ENCODE results near the gene AZU1. TPM values are rescaled to one million over a fixed set of nuclear protein-coding genes. Genes with fewer than 3 reads are reported as not detected.

AZU1 gene
- total and polyA plus RNA-seq, 11 donors = 0.11 to 3.3 (median 0.20) TPM; not detected in 8

- H3K27me3 ChIP-seq = peaks cover 0 to 4% (median 0%) of the 10 kb centered on the region in 9 donors
- no peak for ATAC-seq
Observed at GRCh38 chr19:781800-782184, 45.8 kb upstream of the AZU1 start.

GRCh38 chr19:782185-782877 is 45.3 kb upstream of the AZU1 start:
- H3K27ac ChIP-seq = peak overlapping the region; percentile 22 to 89 (median 72)
- no peak for TF ChIP-seq CTCF (IDR thresholded peaks at IDR 0.05)
- no peak for TF ChIP-seq POLR2A (IDR thresholded peaks at IDR 0.05)
- no peaks in the 10 kb centered on the region for H3K9me3 ChIP-seq
- H3K36me3 ChIP-seq = no peaks in the 10 kb centered on the region
- DNase-seq (peak in 1 of 5 donors; percentile 69), ATAC-seq (peak in 3 of 4 donors; percentile 35 to 54 (median 44))
- intact Hi-C loops (cut with DNase I) = no loop called here
- H3K27me3 ChIP-seq = peaks cover 0 to 4% (median 0%) of the 10 kb centered on the region in 9 donors
- 19 to 37% (median 24%) methylated on average over 26 to 29 of the region's 29 CpGs for WGBS, 4 donors
- peaks cover 0 to 38% (median 13%) of the 10 kb centered on the region in 12 donors for H3K4me1 ChIP-seq
- peak overlapping the region; percentile 5 to 51 (median 32) for H3K4me3 ChIP-seq

More at GRCh38 chr19:781800-782184, 45.8 kb upstream of the AZU1 start:
- Histone ChIP-seq H3K9me3 (no peaks in the 10 kb centered on the region), H3K36me3 (no peaks in the 10 kb centered on the region), H3K4me1 (peaks cover 0 to 38% (median 13%) of the 10 kb centered on the region in 12 donors), H3K27ac (peak overlapping the region; percentile 22 to 89 (median 72)), H3K4me3 (peak overlapping the region; percentile 5 to 51 (median 32))
- DNase-seq = no peak
- WGBS, 4 donors = 79 to 94% (median 83%) methylated on average over 12 to 19 of the region's 19 CpGs
- TF ChIP-seq POLR2A (IDR thresholded peaks at IDR 0.05) (no peak), CTCF (IDR thresholded peaks at IDR 0.05) (no peak)
- intact Hi-C loops (cut with DNase I) = no loop called here

- peaks cover 0 to 4% (median 0%) of the 10 kb centered on the region in 9 donors for H3K27me3 ChIP-seq
- TF ChIP-seq CTCF (IDR thresholded peaks at IDR 0.05) = no peak
- no peak for TF ChIP-seq POLR2A (IDR thresholded peaks at IDR 0.05)
- peak overlapping the region in 10 of 12 donors; percentile 7 to 51 (median 36) for H3K4me3 ChIP-seq
- H3K36me3 ChIP-seq = no peaks in the 10 kb centered on the region
- DNase-seq = no peak
- no peaks in the 10 kb centered on the region for H3K9me3 ChIP-seq
- peak overlapping the region; percentile 22 to 89 (median 72) for H3K27ac ChIP-seq
- intact Hi-C loops (cut with DNase I) = no loop called here
- 60 to 73% (median 68%) methylated on average over 30 of the region's 30 CpGs for WGBS, 4 donors
- peak in 2 of 4 donors; percentile 49 to 64 for ATAC-seq
- peaks cover 0 to 43% (median 13%) of the 10 kb centered on the region in 12 donors for H3K4me1 ChIP-seq
Observed at GRCh38 chr19:782878-783668, 44.6 kb upstream of the AZU1 start.

- TF ChIP-seq POLR2A (IDR thresholded peaks at IDR 0.05) = no peak
- H3K4me1 ChIP-seq = peaks cover 7 to 55% (median 27%) of the 10 kb centered on the region in 12 donors
- DNase-seq (no peak), ATAC-seq (no peak)
- no peaks in the 10 kb centered on the region for H3K36me3 ChIP-seq
- intact Hi-C loops (cut with DNase I) = no loop called here
- H3K9me3 ChIP-seq = no peaks in the 10 kb centered on the region
- peak overlapping the region in 1 of 12 donors; percentile 43 for H3K4me3 ChIP-seq
- peak overlapping the region in 5 of 12 donors; percentile 14 to 88 (median 73) for H3K27ac ChIP-seq
- H3K27me3 ChIP-seq = peaks cover 0 to 4% (median 0%) of the 10 kb centered on the region in 9 donors
- 48 to 71% (median 56%) methylated on average over 10 to 13 of the region's 13 CpGs for WGBS, 4 donors
Observed at GRCh38 chr19:784541-784940, 43.1 kb upstream of the AZU1 start.

Measured in heart left ventricle (tissue), 16 donors.